ENCODE data around the gene PSME3IP1. TPM values are rescaled to one million over a fixed set of nuclear protein-coding genes. Genes with fewer than 3 reads are reported as not detected.

Gene PSME3IP1
- total RNA-seq, 1 experiment from 2014 or later = 45.6 TPM

DNA sequence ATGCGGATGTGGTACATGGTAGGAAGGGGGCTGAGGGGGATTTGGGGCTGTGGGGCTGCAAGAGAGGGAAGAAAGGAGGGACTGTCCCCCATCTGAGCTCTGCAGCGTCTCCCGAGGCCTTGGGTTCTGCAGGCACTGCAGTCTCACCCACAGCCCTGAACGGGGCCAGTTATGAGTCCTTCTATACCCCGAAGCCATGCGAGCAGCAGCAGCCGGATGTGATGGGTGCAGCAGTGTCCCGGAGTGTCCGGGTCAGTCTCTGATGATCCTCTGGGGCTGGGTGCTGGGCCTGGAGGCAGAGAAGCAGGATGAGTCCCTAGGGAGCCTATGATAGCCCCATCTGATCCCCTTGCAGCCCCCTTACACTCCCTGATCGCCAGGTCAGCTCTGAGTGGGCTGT lies 52.0 kb downstream of the PSME3IP1 start:
- ATAC-seq (no peak), DNase-seq (no peak)
- H3K4me2 ChIP-seq (ENCODE audit: low read length) = no peak overlapping the region
- no peaks in the 10 kb centered on the region for H3K36me3 ChIP-seq (ENCODE audit: low read depth, low read length)
- H3F3A ChIP-seq (ENCODE audit: low read length, unreplicated experiment) = no peaks in the 10 kb centered on the region
- no peaks in the 10 kb centered on the region for H3K79me2 ChIP-seq (ENCODE audit: low read length)
- no peaks in the 10 kb centered on the region for H4K20me1 ChIP-seq (ENCODE audit: low read length)
- intact Hi-C loops (cut with micrococcal nuclease) = no loop called here
- H3K9me3 ChIP-seq (ENCODE audit: low read length) = no peaks in the 10 kb centered on the region
- BruUV-seq (replicated peaks) = no TSS peak
- TF ChIP-seq, protein P1, sequence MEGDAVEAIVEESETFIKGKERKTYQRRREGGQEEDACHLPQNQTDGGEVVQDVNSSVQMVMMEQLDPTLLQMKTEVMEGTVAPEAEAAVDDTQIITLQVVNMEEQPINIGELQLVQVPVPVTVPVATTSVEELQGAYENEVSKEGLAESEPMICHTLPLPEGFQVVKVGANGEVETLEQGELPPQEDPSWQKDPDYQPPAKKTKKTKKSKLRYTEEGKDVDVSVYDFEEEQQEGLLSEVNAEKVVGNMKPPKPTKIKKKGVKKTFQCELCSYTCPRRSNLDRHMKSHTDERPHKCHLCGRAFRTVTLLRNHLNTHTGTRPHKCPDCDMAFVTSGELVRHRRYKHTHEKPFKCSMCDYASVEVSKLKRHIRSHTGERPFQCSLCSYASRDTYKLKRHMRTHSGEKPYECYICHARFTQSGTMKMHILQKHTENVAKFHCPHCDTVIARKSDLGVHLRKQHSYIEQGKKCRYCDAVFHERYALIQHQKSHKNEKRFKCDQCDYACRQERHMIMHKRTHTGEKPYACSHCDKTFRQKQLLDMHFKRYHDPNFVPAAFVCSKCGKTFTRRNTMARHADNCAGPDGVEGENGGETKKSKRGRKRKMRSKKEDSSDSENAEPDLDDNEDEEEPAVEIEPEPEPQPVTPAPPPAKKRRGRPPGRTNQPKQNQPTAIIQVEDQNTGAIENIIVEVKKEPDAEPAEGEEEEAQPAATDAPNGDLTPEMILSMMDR (conservative IDR thresholded peaks at IDR 0.05; ENCODE audit: low read depth, low read length) = no peak
- TF ChIP-seq EZH2phosphoT487 (IDR thresholded peaks at IDR 0.05; ENCODE audit: borderline replicate concordance, low read length) = no peak
- TF ChIP-seq EZH2 (IDR thresholded peaks at IDR 0.05; ENCODE audit: low read length, unreplicated experiment) = no peak
- no peaks in the 10 kb centered on the region for H3K9me2 ChIP-seq (replicated peaks; ENCODE audit: low read length)
- POLR2A ChIA-PET (ENCODE audit: unreplicated experiment) = no interaction called here
- H3K4me3 ChIP-seq (ENCODE audit: low read length) = no peak overlapping the region
- H2AFZ ChIP-seq (ENCODE audit: low read length) = no peak overlapping the region
- no peak overlapping the region for H3K27ac ChIP-seq (ENCODE audit: low read length)
- CTCF ChIA-PET = no interaction called here
- H3K9ac ChIP-seq (ENCODE audit: low read length) = no peak overlapping the region
- H3K4me1 ChIP-seq (ENCODE audit: insufficient read depth, low read length) = no peaks in the 10 kb centered on the region
- H3K27me3 ChIP-seq (ENCODE audit: low read length) = no peaks in the 10 kb centered on the region

DNA sequence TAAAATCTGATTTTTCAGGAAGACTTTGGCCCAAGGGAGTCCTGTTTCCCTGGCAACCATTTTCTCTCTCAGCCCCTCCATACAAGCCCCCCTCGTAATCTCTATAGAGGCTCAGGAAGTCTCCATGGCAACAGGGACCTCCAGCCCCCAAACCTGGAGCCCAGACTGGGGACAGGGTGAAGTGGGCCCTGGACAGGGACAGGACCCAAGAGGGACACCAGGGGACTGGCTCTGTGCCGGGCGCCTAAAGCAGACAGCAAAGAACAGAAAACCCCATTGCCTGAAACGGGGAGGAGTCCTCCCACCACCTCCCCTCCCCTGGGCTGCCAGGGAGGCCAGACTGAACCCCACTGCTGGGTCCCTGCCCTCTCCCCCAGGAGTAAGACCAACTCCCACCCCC lies 52.8 kb downstream of the PSME3IP1 start:
- Histone ChIP-seq H3K27ac (ENCODE audit: low read length) (no peak overlapping the region), H3K9me3 (ENCODE audit: low read length) (no peaks in the 10 kb centered on the region), H2AFZ (ENCODE audit: low read length) (no peak overlapping the region), H3F3A (ENCODE audit: low read length, unreplicated experiment) (no peaks in the 10 kb centered on the region), H3K27me3 (ENCODE audit: low read length) (no peaks in the 10 kb centered on the region), H3K79me2 (ENCODE audit: low read length) (no peaks in the 10 kb centered on the region), H3K4me3 (ENCODE audit: low read length) (no peak overlapping the region), H3K4me1 (ENCODE audit: insufficient read depth, low read length) (no peaks in the 10 kb centered on the region), H3K4me2 (ENCODE audit: low read length) (no peak overlapping the region), H3K36me3 (ENCODE audit: low read depth, low read length) (no peaks in the 10 kb centered on the region), H3K9me2 (replicated peaks; ENCODE audit: low read length) (no peaks in the 10 kb centered on the region), H4K20me1 (ENCODE audit: low read length) (no peaks in the 10 kb centered on the region), H3K9ac (ENCODE audit: low read length) (no peak overlapping the region)
- no TSS peak for BruUV-seq (replicated peaks)
- TF ChIP-seq EZH2 (IDR thresholded peaks at IDR 0.05; ENCODE audit: low read length, unreplicated experiment) = no peak
- no peak for TF ChIP-seq EZH2phosphoT487 (IDR thresholded peaks at IDR 0.05; ENCODE audit: borderline replicate concordance, low read length)
- TF ChIP-seq, protein P1 (conservative IDR thresholded peaks at IDR 0.05; ENCODE audit: low read depth, low read length) = no peak
- intact Hi-C loops (cut with micrococcal nuclease) = no loop called here
- no peak for DNase-seq
- ChIA-PET POLR2A (ENCODE audit: unreplicated experiment) (no interaction called here), CTCF (no interaction called here)
- ATAC-seq = no peak

DNA sequence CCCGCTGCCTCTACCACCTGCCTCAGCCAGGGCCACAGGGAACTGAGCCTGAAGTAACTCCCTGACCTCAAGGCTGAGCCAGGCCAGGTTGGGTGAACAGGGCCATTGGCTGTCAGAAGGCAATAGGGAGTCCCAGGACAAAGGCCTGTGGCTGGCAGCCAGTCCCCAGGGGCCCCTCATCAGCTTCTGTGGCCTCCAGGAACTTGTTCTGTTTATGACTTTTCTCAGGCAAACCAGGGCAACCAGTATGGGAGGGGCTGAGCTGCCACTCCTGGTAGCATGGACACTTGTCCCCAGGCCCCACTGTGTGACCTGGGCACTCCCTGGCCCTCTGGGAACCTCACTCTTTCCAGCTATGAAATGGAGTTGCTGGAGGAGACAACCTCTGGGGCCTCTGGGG lies 53.4 kb downstream of the PSME3IP1 start:
- ChIA-PET CTCF (no interaction called here), POLR2A (ENCODE audit: unreplicated experiment) (interaction anchor here (0.6 kb wide), 1 partner anchor 13 kb away, joined by 4 read pairs; no protein-coding TSS in a partner anchor)
- intact Hi-C loops (cut with micrococcal nuclease) = no loop called here
- Histone ChIP-seq H3K79me2 (ENCODE audit: low read length) (no peaks in the 10 kb centered on the region), H3K4me1 (ENCODE audit: insufficient read depth, low read length) (no peaks in the 10 kb centered on the region), H3K36me3 (ENCODE audit: low read depth, low read length) (no peaks in the 10 kb centered on the region), H3K9me3 (ENCODE audit: low read length) (no peaks in the 10 kb centered on the region), H3K27ac (ENCODE audit: low read length) (no peak overlapping the region), H3K9me2 (replicated peaks; ENCODE audit: low read length) (no peaks in the 10 kb centered on the region), H3K27me3 (ENCODE audit: low read length) (no peaks in the 10 kb centered on the region), H3F3A (ENCODE audit: low read length, unreplicated experiment) (no peaks in the 10 kb centered on the region), H3K9ac (ENCODE audit: low read length) (no peak overlapping the region), H2AFZ (ENCODE audit: low read length) (no peak overlapping the region), H3K4me3 (ENCODE audit: low read length) (no peak overlapping the region), H4K20me1 (ENCODE audit: low read length) (no peaks in the 10 kb centered on the region), H3K4me2 (ENCODE audit: low read length) (no peak overlapping the region)
- DNase-seq (no peak), ATAC-seq (no peak)
- no peak for TF ChIP-seq EZH2 (IDR thresholded peaks at IDR 0.05; ENCODE audit: low read length, unreplicated experiment)
- TF ChIP-seq, protein P1 (conservative IDR thresholded peaks at IDR 0.05; ENCODE audit: low read depth, low read length) = no peak
- TF ChIP-seq EZH2phosphoT487 (IDR thresholded peaks at IDR 0.05; ENCODE audit: borderline replicate concordance, low read length) = no peak
- no TSS peak for BruUV-seq (replicated peaks)

Measured in PC-3 (cell line).